ENCODE data around the gene PRR5.

- no peak for TF ChIP-seq RCOR1 (IDR thresholded peaks at IDR 0.05; ENCODE audit: low read length)
- no peak for TF ChIP-seq NRF1 (IDR thresholded peaks at IDR 0.05; ENCODE audit: low read depth, low read length)
- no peak for TF ChIP-seq CTCF (IDR thresholded peaks at IDR 0.05)
- TF ChIP-seq TAF1 (IDR thresholded peaks at IDR 0.05; ENCODE audit: borderline replicate concordance, low read depth, low read length): no peak
- TF ChIP-seq USF2 (IDR thresholded peaks at IDR 0.05; ENCODE audit: borderline replicate concordance, low read depth, low read length): no peak
- no peak for TF ChIP-seq EP300 (IDR thresholded peaks at IDR 0.05; ENCODE audit: borderline replicate concordance in 1 of 2, low read depth in 1 of 2, low read length in 1 of 2)
- TF ChIP-seq REST (IDR thresholded peaks at IDR 0.05; ENCODE audit: low read depth, low read length): no peak
These were observed 81.1 kb downstream of the PRR5 start for GRCh38 chr22:44783091-44783490.
